DMS 273 (cell line): ENCODE results near the gene LHPP.
A peak's percentile ranks its signal among the peaks of the same experiment; 100 is the strongest.

Source experiments
- DNase-seq: peaks from one replicate; lab custom pipeline; 2025; ENCODE audit not compliant: unreplicated experiment; lab: John Stamatoyannopoulos, UW

LHPP gene

DNA sequence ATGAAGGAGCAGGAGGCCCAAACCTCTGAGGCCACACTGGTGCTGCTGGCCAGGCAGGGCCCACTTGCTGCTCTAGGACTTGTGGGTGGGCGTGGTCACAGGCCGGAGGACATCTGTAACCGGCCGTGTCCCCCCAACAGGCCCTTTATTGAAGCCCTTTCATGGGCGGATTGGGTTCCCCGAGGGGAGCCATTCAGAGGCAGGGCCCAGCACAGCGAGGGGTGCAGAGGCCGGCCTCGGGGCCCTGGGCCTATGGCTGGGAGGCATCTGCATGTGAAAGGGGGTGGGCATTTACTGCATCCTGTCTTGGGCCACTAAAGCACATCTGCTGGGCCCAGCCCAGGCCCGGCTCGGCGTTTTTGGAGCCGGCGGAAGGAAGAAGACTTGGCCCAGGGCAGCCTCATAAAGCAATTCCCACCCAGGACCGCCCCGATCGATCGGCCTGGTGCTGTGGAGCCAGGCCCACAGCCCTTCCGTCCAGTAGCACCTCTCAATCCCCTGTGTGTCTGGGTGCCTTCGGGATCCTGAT, 8.4 kb downstream of the LHPP start:
- no peak for DNase-seq

DNA sequence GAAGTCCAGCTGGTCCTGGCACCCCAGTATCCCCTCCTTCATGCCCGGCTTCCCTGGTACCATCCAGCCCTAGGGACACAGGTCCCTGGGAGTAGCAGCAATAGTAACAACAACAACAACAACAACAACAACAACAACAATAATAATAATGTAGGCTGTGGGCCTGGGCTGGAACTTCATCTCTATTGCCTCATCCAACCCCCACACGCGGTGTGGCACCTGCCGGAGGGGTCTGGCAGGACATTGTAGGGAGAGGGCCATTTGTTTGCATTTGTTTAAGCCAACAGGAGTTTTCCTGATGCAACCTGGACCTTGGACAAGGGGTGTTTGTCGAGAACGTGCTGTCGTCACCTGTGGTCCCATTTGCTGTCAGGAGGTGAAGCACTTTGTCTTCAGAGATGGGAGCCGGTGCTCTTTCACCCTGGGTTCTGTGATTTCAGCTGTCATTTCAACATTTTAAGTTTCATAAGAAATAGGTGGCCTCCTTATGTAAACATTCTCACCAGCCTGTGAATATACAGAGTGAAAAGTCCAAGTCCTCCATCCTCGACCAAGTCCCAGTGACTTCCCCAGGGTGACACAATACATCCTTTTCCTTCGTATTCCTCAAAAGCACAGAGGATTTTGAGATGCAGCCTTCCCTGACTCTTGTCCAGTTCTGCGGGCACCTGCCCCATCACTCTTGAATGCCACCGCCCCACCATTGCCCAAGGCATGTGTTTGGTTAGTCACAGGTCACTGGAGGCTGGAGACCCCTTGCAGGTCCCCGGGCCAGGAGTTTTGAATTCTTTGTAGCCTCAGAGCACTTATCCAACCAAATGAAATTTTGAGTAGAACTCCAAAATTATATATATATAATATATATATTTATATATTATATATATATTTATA, 9.2 kb downstream of the LHPP start:
- DNase-seq = no peak

DNA sequence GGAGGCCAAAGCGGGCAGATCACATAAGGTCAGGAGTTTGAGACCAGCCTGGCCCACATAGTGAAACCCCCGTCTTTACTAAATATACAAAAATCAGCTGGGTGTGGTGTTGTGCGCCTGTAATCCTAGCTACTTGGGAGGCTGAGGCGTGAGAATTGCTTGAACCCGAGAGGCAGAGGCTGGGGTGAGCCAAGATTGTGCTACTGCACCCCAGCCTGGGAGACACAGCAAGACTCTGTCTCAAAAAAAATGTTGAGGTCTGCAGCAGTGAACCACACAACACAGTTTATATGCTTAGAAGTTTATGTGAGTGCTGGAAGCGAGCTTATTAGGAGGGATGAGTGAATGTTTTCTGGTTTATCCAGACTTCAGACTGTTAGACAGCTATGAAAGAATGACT, 10.4 kb downstream of the LHPP start:
- DNase-seq = no peak

DNA sequence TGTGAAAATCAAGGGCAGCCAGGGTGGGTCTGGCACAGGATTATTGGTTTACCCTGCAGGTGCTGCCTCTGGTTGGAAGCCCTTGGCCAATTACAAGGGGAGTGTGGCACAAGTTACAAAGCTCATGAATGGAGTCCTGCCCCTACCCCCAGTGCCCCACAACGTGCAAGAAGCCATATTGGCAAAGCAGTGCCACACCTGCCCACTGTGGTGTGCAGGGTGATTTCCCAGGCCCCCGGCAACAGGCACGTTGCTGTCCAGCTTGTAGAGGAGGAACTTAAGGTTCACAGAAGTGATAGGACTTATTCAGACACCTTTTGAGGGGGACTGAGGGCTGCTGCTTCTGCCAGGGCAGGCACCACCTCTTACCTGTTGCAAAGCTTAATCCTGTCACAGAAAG, 11.4 kb downstream of the LHPP start:
- DNase-seq = no peak

DNA sequence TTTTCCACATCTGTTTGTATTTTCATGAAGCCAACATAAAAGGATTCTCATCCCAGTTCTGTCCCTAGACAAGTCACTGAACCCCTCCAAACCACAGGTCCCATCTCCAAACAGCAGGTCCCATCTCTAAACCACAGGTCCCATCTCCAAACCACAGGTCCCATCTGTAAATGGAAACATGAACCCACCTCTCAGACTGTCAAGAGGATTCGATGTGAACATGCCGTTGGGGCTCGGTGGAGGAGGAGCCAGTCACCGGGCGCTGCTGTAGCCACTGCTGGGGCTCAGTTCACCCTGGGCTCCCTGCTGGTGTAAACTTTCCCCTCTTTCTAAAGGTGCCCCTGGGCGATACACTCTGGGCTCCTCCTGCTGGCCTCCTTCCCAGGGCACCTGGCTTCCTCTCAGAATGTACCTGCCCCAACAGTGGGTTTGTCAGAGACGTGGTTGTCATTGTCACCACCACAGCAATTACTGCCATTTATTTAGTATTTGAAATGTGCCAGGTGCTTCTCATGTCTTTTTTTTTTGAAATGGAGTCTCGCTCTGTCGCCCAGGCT, 13.0 kb downstream of the LHPP start:
- no peak for DNase-seq

DNA sequence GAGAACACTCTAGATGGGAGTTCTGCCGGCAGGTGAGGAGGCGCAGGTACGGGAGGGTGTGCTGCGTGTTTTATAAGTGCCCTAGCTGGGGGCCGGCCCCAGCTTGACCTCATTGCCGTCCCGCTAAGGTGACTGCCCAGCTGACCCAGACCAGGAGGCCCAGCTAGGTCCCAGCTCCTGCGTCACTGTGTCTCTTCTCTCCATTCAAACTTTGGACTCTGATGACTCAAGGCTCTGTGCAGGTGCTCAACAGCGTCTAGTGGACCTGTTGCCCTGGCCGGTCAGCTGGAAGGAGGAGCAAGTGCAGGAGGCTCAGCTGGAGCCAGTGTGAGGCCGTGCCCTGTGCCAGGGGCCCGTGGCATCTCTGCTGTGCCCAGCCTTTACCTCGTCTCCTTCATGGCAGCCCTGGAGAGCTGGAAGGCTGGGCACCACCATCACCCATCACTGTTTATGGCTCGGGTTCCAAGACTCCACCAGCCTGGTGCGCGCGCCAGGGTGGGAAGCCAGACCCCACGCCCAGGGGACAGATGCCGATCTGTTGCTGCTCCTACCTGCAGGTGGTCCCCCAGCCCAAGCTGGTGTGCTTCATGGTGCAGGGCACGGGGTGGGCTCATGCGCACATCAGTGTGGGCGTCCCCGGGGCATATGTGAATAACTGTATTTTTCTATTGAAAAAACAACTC, 14.6 kb downstream of the LHPP start:
- DNase-seq = no peak

DNA sequence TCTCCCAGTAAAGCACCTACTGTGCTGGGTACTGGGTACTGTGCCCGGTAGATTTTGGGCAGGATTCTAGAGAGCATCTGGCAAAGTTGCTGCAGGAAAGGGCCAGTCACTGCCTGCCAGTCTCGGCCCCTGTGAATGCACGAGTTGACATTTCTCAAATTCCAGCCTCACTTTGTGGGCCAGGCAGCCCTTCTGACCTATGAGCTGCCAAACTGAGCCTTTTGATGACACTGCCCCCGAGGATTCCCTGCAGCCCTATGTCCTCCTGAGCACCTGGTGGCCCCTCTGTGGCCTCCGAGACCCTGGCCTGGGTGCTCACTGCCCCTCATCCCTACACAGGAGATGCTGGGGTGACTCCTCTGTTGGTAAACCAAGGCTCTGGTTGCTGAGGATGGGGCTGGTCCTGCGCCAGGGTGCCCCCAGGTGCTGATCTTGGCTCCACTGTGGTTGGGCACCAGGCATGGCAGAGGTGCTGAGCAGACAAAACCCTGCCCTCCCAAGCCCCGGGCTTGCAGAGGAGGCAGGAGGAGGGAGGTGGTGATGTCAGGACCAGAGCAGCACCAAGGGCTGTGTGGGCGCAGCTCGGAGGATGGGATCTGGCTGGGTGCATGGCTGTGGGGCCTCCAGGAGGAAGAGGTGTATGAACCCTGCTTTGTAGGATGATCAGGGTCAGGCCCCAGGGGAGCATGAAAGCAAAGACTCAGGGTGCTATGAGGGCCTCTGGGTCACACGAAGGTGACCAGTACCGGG, 16.2 kb downstream of the LHPP start:
- peak; percentile 4 for DNase-seq

DNA sequence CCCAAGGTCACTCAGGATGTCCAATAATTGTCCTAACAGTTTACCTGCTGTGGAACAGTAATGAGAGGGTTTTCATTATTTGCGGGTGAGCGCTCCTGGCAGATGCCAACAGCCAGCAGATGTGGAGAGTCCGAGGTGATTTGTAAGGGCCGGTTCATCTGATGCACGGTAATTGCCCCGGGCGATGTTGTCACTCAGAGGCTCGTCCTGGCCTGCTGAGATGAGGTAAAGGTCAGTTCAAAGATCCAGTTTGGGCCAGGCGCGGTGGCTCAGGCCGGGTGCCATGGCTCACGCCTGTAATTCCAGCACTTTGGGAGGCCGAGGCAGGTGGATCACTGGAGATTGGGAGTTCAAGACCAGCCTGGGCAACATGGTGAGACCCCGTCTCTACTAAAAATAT, 16.9 kb downstream of the LHPP start:
- no peak for DNase-seq

DNA sequence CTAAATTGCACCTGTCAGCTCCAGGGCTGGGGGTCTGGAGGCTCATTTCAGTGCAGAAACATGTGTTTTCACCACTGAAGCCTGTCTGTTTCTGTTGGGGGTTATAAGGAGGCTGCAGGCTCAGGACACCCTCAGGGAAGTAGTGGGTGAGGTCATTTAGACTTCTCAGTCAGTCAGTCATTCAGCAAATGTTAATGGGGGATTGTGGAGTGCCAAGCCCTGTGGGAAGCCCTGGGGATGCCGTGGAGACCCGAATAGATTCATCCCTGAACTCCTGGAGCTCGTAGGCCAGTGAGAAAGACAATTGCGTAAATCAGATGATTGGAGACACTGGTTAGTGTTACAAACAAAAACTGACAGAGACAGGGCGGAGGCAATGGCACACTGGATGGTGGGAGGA, 19.2 kb downstream of the LHPP start:
- no peak for DNase-seq

DNA sequence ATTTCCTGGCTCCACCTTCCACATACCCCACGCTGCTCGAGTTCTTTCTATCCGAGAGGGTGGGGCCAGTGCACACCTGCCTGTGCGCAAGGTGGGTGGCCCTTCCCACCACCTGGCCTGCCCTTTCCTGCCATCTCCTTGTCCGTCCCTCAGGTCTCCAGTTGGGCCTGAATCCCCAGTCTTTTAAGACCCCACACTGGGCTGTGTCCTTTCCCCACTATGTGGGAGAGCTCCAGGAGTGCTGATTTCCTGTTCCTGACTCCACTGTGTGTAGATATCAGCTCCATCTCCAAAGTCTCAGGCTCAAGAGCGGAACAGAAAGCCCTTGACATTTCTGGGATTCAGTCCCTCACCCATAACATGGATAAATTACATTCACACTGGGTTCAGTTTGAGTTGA, 20.1 kb downstream of the LHPP start:
- DNase-seq = no peak

DNA sequence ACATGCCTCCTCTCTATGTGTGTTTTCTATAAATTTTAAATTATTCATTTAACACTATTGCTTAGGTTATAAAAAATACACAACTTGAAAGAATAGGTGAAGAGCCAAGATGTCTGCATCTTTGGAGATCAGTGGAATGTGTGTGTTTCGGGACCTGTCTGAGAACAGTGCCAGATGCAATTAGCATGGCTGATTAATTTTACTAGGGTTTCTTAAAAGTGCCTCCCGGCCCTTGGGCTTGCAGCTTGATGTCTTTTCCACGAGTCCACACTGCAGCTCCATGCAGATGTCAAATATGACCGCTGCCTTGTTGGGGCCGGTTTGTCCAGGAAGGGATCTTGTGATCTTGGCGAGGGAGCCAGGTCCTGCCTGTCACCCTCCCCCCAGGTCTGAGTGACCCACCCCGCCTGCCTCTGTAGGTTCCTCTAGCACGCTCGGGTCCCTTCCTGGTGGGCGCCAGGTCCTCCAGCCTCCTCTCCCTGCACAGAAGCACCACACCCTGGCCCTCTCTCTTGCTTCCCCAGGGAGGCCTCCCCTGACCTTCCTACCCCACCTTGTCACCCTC, 20.7 kb downstream of the LHPP start:
- peak; percentile 57 for DNase-seq

DNA sequence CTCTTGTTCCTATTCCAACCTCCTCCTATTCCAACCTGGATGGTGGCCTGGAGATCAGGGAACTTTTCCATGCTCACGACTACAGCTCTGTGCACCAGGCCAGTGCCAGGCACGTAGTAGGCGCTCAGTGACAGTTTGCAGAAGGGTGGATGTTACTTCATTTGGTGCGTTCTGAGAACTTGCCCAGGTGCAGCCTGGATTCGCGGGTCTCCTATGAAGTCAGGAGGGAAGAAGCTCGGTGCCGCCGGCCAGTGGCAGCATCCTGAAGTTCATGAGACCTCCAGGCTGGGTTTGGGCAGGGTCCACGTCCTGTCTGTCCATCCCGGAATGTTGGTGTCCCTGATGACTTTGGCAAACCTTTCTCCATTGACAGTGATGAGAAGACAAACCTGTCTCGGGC, 21.3 kb downstream of the LHPP start:
- no peak for DNase-seq

DNA sequence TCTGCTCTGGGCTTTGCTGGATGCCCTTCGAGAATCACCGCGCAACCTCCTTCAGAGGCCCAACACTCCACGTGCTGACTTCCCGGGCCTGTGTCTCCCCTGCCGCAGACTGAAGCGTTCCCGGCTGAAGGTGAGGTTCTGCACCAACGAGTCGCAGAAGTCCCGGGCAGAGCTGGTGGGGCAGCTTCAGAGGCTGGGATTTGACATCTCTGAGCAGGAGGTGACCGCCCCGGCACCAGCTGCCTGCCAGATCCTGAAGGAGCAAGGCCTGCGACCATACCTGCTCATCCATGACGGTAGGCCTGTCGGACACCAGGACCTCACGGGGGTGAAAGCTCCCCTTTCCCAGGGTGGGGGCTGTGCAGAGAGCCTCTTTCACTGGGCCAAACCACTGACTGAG, 22.4 kb downstream of the LHPP start:
- no peak for DNase-seq

DNA sequence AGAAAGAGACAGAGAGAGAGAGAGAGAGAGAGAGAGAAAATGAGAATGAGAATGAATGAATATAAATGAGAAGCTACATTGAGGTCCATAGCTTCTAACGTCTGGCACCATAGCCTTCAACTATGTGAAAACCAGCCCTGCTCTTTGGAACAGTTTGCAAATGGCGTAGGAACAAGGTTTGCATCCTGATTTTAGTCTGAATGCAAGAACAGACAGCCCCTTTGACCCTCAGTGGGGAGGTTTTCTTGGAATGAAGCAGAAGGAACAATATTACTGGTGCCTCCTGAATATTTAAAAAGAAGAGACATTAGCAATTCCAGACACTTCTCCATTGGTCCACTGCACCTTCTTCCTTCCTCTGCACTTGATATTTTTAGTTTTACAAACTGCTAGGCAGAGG, 23.0 kb downstream of the LHPP start:
- DNase-seq = no peak

DNA sequence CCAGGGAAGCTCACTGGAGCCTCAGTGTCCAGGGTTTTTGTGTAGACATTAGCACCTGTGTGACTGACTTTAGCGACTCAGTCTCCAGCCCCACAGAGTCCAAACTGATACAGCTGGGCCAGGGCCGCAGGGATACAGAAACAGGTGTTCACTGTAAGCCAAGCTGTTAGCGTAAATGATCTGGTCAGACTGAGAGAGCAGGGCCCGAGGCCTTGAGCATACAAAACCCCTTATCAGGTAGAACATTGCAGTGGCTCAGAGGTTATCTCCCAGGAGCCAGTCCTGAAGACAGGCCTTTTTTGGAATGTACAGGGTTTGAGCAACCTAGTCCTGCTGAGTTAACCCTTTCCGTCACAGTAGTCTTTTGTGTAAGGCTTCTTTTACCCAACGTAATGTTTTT, 25.0 kb downstream of the LHPP start:
- DNase-seq = no peak

DNA sequence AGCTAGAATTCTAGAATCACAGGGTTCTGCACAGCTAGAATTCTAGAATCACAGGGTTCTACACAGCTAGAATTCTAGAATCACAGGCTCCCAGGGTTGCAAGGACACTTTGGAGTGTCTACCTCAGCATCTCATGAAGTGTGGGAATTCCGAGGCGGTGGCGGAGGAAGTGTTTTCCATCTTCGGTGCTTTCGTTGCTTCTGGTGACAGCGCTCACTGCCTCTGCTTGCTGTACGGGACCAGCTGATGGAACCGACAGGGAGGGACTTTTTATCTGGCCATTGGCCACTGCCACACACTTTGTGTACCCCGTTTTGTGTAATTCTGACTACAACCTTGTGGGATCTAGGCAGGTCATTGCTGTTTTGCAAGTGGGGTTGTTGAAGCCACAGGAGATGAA, 29.5 kb downstream of the LHPP start:
- DNase-seq = no peak

DNA sequence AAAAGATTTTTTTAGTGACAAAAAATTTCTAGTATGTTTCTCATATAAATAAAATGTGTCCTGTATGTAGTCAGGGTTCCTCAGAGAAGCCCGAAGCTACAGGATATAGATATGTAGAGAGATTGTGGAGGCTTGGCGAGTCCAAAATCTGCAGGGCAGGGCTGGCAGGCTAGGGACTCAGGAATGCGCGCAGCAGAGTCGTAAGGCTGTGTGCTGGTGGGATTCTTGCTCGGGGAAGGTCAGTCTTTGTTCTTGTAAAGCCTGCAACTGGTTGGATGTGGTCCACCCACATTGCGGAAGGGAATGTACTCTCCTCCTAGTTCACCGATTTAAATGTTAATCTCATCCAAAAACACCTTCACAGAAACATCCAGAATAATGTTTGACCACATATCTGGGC, 30.6 kb downstream of the LHPP start:
- no peak for DNase-seq

DNA sequence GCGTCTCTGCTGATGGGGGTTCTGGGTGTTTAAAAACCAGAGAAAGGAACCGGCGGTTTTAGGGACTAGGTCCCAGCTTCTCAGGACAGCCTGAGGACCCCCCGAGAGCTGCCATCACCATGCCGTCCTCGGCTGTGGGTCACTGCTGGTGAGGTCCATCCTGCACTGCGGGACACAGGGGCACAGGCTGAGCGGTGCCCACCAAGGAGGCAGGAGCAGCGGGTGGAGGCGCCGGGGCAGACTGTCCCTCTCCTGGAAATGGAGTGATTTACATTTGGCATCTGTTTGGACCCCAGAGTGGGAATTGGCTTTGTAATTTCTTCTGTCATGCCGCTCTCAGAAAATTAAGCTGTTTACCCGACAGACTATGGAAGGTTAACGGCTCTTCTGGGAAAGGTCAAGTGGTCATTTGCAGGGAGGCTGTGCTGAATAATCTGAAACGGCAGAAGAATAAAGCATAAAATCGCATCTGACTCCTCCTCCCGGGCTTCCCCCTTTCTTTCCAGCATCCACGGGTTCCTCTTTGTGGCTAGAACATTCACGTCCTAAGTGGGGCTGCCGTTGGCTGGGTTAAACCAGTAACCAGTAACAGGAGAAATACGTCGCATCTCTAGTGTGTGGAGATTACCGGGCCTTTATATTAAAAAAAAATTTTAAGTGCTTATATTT, 31.7 kb downstream of the LHPP start:
- no peak for DNase-seq

DNA sequence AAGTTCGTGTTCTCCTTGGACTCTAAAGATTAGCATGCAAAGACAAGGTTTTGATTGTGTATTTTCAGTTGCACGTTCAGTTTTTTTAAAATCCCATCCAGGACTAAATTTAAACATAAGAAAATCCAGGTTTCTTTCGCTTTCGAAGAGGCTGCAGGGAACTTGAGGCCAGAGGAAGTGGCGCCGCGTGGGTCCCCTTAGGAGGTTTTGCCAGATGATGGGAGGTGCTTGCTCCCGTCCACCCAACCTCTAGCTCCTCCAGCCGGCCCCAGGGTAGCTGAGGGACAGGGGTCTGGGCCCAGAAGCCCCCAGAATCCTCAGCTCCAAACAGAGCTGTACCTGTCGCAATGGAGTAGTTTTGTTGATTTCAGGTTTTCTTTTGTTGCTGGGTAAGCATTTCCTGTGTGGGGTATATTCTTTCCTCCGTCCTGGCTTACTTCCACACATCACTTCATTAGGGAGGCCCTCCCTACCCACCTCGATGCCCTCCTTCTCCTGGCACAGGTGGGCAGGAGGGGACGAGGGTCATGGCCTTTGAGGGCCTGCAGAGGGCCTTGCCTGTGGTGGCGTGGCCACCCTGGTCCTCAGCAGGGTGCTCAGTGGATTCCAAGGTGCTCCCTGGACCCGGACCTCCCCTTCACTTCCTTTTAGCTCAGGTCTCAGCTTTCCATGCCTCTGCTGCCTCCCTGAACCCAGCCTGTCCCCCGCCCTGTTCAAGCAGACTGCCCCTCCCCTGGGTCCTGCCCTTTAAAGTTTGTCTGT, 32.6 kb downstream of the LHPP start:
- no peak for DNase-seq

DNA sequence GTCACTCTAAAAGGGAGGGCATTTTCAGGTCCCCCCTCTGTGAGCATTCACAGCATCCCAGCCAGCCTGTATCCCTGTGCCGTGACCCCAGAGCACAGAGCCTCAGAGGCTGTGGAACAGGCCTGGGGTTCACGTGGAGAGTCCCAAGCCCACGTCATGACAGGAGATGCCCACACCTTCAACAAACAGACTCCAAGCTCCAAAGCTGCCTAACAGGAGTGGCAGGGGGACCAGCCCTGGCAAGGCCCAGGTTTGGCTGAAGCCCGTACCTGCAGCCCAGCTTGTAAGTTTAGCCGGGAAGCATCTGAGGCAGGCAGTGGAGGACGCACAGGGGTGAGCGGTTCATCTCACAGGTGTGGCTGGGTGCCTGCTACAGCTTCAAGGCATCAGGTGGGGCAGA, 33.5 kb downstream of the LHPP start:
- DNase-seq = no peak
